Mesenchymal stem cell (in vitro differentiated cells and primary cell): Measurements from ENCODE around the gene SAPCD2.

Source experiments
- DNase-seq: peaks from one replicate; pipeline ENCODE4 v3.0.0-alpha.2; 2013
- H2AFZ ChIP-seq: one replicate; pipeline ENCODE4 v1.6.1; 2013; ENCODE audit warnings: low read depth, mild to moderate bottlenecking, control low read depth, inconsistent platforms, low read length, moderate library complexity
- H2AK5ac ChIP-seq: 2 replicates; pipeline ENCODE4 v1.6.1; 2013; ENCODE audit warnings: low read length, moderate library complexity, mild to moderate bottlenecking, inconsistent platforms; ENCODE audit not compliant: severe bottlenecking
- H2BK120ac ChIP-seq: one replicate; pipeline ENCODE4 v1.6.1; 2013; ENCODE audit warnings: low read depth, mild to moderate bottlenecking, inconsistent platforms, low read length, moderate library complexity
- H2BK12ac ChIP-seq, 2 experiments: one replicate each; pipeline ENCODE4 v1.6.1; 2013; ENCODE audit warnings: inconsistent platforms in 2 of 2, low read length in 2 of 2, mild to moderate bottlenecking in 2 of 2, moderate library complexity in 2 of 2, control low read depth in 1 of 2
- H2BK15ac ChIP-seq: one replicate; pipeline ENCODE4 v1.6.1; 2013; ENCODE audit warnings: mild to moderate bottlenecking, low read depth, inconsistent platforms; ENCODE audit not compliant: poor library complexity, severe bottlenecking
- H2BK5ac ChIP-seq: 2 replicates; pipeline ENCODE4 v1.6.1; 2013; ENCODE audit warnings: low read depth, mild to moderate bottlenecking, low read length, control low read depth, inconsistent platforms; ENCODE audit not compliant: poor library complexity, severe bottlenecking
- H3K14ac ChIP-seq, 2 experiments: one replicate each; pipeline ENCODE4 v1.6.1; 2013; ENCODE audit warnings: inconsistent platforms in 2 of 2, low read length in 2 of 2, control low read depth in 1 of 2, mild to moderate bottlenecking in 1 of 2, moderate library complexity in 1 of 2
- H3K18ac ChIP-seq, 2 experiments: one replicate each; pipeline ENCODE4 v1.6.1; 2013; ENCODE audit warnings: inconsistent platforms in 2 of 2, low read length in 2 of 2, control low read depth in 1 of 2, low read depth in 1 of 2, mild to moderate bottlenecking in 1 of 2
- H3K23ac ChIP-seq, 2 experiments: one replicate each; pipeline ENCODE4 v1.6.1; 2013; ENCODE audit warnings: inconsistent platforms in 2 of 2, low read length in 2 of 2, mild to moderate bottlenecking in 2 of 2, moderate library complexity in 2 of 2, control low read depth in 1 of 2
- H3K27ac ChIP-seq: 2 replicates; pipeline ENCODE4 v1.5.1; 2013; ENCODE audit warnings: mild to moderate bottlenecking, moderate library complexity, low read length, control low read depth, inconsistent platforms; ENCODE audit not compliant: poor library complexity, severe bottlenecking
- H3K27me3 ChIP-seq, 2 experiments: 2 replicates each; pipeline versions ENCODE4 v1.6.1 to v1.7.0; 2013; ENCODE audit warnings: low read length in 2 of 2, mild to moderate bottlenecking in 2 of 2, moderate library complexity in 2 of 2, control low read depth in 1 of 2, inconsistent platforms in 1 of 2; ENCODE audit not compliant: control insufficient read depth in 1 of 2, insufficient read depth in 1 of 2
- H3K36me3 ChIP-seq, 2 experiments: 2 replicates each; pipeline versions ENCODE4 v1.6.1 to v1.7.0; 2013; ENCODE audit warnings: low read length in 2 of 2, control low read depth in 1 of 2, inconsistent platforms in 1 of 2, low read depth in 1 of 2, mild to moderate bottlenecking in 1 of 2; ENCODE audit not compliant: insufficient read depth in 2 of 2, control insufficient read depth in 1 of 2
- H3K4ac ChIP-seq, 2 experiments: one replicate each; pipeline ENCODE4 v1.6.1; 2013; ENCODE audit warnings: inconsistent platforms in 2 of 2, low read length in 2 of 2, mild to moderate bottlenecking in 2 of 2, moderate library complexity in 2 of 2, control low read depth in 1 of 2, low read depth in 1 of 2
- H3K4me1 ChIP-seq: 2 replicates; pipeline ENCODE4 v1.6.1; 2013; ENCODE audit warnings: low read depth, low read length, control low read depth; ENCODE audit not compliant: control insufficient read depth, insufficient read depth
- H3K4me2 ChIP-seq: 2 replicates; pipeline ENCODE4 v1.6.1; 2013; ENCODE audit warnings: low read length, mild to moderate bottlenecking, inconsistent platforms; ENCODE audit not compliant: poor library complexity, severe bottlenecking
- H3K4me3 ChIP-seq, 2 experiments: 2 replicates each; pipeline versions ENCODE4 v1.5.1 to v1.7.0; 2013; ENCODE audit warnings: low read length in 2 of 2, mild to moderate bottlenecking in 2 of 2, control low read depth in 1 of 2, low read depth in 1 of 2; ENCODE audit not compliant: insufficient read depth in 1 of 2
- H3K79me1 ChIP-seq: replicated peaks from 2 replicates; pipeline ENCODE4 v1.6.1; 2013; ENCODE audit warnings: mild to moderate bottlenecking, control low read depth, low read length, inconsistent platforms; ENCODE audit not compliant: poor library complexity, severe bottlenecking
- H3K9ac ChIP-seq: 2 replicates; pipeline ENCODE4 v1.7.0; 2013; ENCODE audit warnings: mild to moderate bottlenecking, low read length, moderate library complexity
- H3K9me3 ChIP-seq: 2 replicates; pipeline ENCODE4 v1.7.0; 2013; ENCODE audit warnings: mild to moderate bottlenecking, low read length; ENCODE audit not compliant: control insufficient read depth
- H4K8ac ChIP-seq: one replicate; pipeline ENCODE4 v1.6.1; 2013; ENCODE audit warnings: inconsistent platforms, mild to moderate bottlenecking, low read length, moderate library complexity
- H4K91ac ChIP-seq: one replicate; pipeline ENCODE4 v1.6.1; 2013; ENCODE audit warnings: mild to moderate bottlenecking, low read length, inconsistent platforms
- WGBS: methylation state at CpG from one replicate; pipeline ENCODE4 v1.1.7; 2013; ENCODE audit warnings: mixed read lengths; 5-methylcytosine and 5-hydroxymethylcytosine counted together

The SAPCD2 gene

DNA sequence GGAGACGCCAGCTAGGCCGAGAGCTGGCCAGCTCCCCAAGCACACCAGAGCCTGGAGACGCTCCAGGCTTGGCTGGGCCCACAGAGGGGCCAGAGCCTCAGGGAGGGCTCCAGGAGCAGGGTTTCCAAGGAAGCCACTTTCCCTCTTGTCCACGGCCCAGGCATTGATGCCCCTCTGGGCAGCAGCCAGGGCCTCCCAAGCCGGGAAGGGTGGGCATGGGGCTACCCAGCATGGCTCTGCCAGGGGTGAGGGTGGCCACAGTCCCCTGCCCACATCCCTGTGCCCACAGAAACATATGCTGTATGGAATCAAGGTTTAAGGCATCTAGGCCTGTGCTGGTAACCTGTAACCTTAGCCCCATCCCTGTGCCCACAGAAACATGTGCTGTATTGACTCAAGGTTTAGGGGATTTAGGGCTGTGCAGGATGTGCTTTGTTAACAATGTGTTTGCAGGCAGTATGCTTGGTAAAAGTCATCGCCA lies 45.7 kb upstream of the SAPCD2 start:
- WGBS, result 64% methylated on average over 5 of the region's 6 CpGs

GRCh38 chr9:137115394-137116026 lies 45.2 kb upstream of the SAPCD2 start:
- Histone ChIP-seq H3K4me1 (peaks cover 18% of the 10 kb centered on the region), H4K91ac (no peak overlapping the region), H2AK5ac (no peak overlapping the region), H3K79me1 (peaks cover 6% of the 10 kb centered on the region), H3K18ac (no peak overlapping the region), H3K14ac (no peak overlapping the region), H2BK12ac (peak overlapping the region; percentile 18 to 29), H3K23ac (no peak overlapping the region), H3K4me2 (no peak overlapping the region), H3K27ac (no peak overlapping the region), H2BK5ac (no peak overlapping the region), H2BK120ac (no peak overlapping the region), H3K9me3 (no peaks in the 10 kb centered on the region), H3K9ac (peak overlapping the region; percentile 62), H4K8ac (peak overlapping the region; percentile 35), H3K36me3 (peaks cover 21 to 37% of the 10 kb centered on the region in 2 experiments), H2BK15ac (no peak overlapping the region), H3K4me3 (peak overlapping the region in 1 of 2 experiments; percentile 73), H2AFZ (no peak overlapping the region), H3K4ac (no peak overlapping the region), H3K27me3 (no peaks in the 10 kb centered on the region)
- 89% methylated on average over 21 of the region's 21 CpGs for WGBS
- no peak for DNase-seq

More for the DNA sequence above, 45.7 kb upstream of the SAPCD2 start:
- Histone ChIP-seq H3K4me2 (no peak overlapping the region), H2BK120ac (no peak overlapping the region), H3K23ac (no peak overlapping the region), H3K9ac (no peak overlapping the region), H4K91ac (no peak overlapping the region), H2AFZ (no peak overlapping the region), H3K14ac (no peak overlapping the region), H3K27me3 (no peaks in the 10 kb centered on the region), H2AK5ac (no peak overlapping the region), H3K9me3 (no peaks in the 10 kb centered on the region), H3K27ac (no peak overlapping the region), H3K4ac (no peak overlapping the region), H2BK15ac (no peak overlapping the region), H4K8ac (no peak overlapping the region), H3K4me1 (peaks cover 18% of the 10 kb centered on the region), H2BK5ac (no peak overlapping the region), H3K4me3 (no peak overlapping the region), H3K18ac (no peak overlapping the region), H3K79me1 (peaks cover 6% of the 10 kb centered on the region), H3K36me3 (peaks cover 15 to 31% of the 10 kb centered on the region in 2 experiments), H2BK12ac (no peak overlapping the region)
- DNase-seq, result no peak

DNA sequence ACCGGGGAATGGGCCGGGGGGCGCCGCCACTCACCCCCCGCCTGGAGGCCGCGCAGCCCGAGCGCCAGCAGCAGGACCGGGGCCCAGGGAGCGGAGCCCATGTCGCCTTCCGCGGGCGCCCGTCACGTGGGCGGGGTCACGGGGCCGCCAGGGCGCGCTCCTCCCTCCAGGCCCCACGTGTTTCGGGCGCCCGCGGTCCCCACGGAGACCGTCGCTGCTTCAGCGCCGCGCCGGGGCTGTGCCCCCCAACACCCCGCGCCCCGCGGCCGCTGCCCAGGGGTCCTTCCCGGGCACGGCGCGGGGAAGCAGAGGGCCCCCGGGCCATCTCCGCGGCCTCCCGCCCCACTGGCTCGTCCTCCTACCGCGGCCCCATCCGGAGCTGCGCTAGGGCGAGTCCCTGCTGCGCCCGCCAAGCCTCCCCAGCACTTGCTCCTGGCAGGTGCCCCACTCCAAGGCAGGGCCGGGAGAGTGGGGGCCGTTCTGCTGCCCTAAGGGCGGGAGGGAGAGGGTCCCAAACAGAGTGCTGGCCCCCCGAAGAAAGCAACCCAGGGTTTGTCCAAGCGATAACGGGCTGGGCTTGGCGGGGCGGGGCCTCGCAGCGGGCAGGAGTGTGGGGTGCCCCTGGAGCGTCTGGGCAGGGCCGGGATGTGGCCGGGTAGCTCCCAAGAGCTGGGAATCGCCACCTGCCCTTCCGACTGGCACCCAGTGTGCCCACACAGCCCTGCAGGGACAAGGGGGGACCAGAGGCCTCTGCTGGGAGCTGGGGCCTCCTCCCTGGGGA lies 44.4 kb upstream of the SAPCD2 start, which contains the start of gene DPP7:
TSS of gene DPP7 (minus strand) at position 121 of the 781 bp plus-strand sequence. CDS start at position 101, 20 bp downstream.
- Histone ChIP-seq H3K23ac (no peak within 1 kb of the TSS), H3K4me1 (peaks cover 18% of the 10 kb centered on the region), H3K9me3 (no peaks in the 10 kb centered on the region), H3K4me2 (peak within 1 kb of the TSS; percentile 91), H2AFZ (peak within 1 kb of the TSS; percentile 60), H2AK5ac (no peak within 1 kb of the TSS), H4K91ac (no peak within 1 kb of the TSS), H3K27ac (no peak within 1 kb of the TSS), H2BK12ac (peak within 1 kb of the TSS; percentile 18 to 29), H3K36me3 (peaks cover 27 to 44% of the 10 kb centered on the region in 2 experiments), H3K18ac (peak within 1 kb of the TSS in 1 of 2 experiments; percentile 64), H2BK15ac (peak within 1 kb of the TSS; percentile 36), H2BK5ac (no peak within 1 kb of the TSS), H3K79me1 (peaks cover 6% of the 10 kb centered on the region), H3K27me3 (no peaks in the 10 kb centered on the region), H3K4me3 (peak within 1 kb of the TSS; percentile 53 to 73), H3K9ac (peak within 1 kb of the TSS; percentile 62), H3K4ac (peak within 1 kb of the TSS; percentile 48 to 60), H4K8ac (peak within 1 kb of the TSS; percentile 47), H3K14ac (peak within 1 kb of the TSS in 1 of 2 experiments; percentile 56), H2BK120ac (peak within 1 kb of the TSS; percentile 55)
- peak; percentile 51 for DNase-seq
- WGBS, result 29% methylated on average over 43 of the region's 70 CpGs

GRCh38 chr9:137114220-137114612 lies 43.9 kb upstream of the SAPCD2 start:
- Histone ChIP-seq H4K8ac (peak overlapping the region; percentile 47), H3K9ac (peak overlapping the region; percentile 62), H3K4ac (no peak overlapping the region), H3K79me1 (peaks cover 6% of the 10 kb centered on the region), H2BK120ac (peak overlapping the region; percentile 55), H3K27ac (no peak overlapping the region), H2BK15ac (no peak overlapping the region), H3K23ac (no peak overlapping the region), H3K4me3 (peak overlapping the region; percentile 53 to 73), H2BK5ac (no peak overlapping the region), H3K18ac (peak overlapping the region in 1 of 2 experiments; percentile 64), H3K27me3 (no peaks in the 10 kb centered on the region), H2AFZ (no peak overlapping the region), H4K91ac (no peak overlapping the region), H2BK12ac (no peak overlapping the region), H3K4me2 (peak overlapping the region; percentile 91), H3K14ac (no peak overlapping the region), H3K4me1 (peaks cover 18% of the 10 kb centered on the region), H2AK5ac (no peak overlapping the region), H3K36me3 (peaks cover 33 to 50% of the 10 kb centered on the region in 2 experiments), H3K9me3 (no peaks in the 10 kb centered on the region)
- WGBS, result 21% methylated on average over 29 of the region's 45 CpGs
- no peak for DNase-seq
